Mesothelial cell of epicardium (in vitro differentiated cells): ENCODE data around the gene MRPL20. TPM values are rescaled to one million over a fixed set of nuclear protein-coding genes. Genes with fewer than 3 reads are reported as not detected.
A peak's percentile ranks its signal among the peaks of the same experiment; 100 is the strongest.

ENCODE experiments used
- DNase-seq, 2 experiments: peaks; one replicate each; pipeline ENCODE4 v3.0.0; 2021; ENCODE audit warnings: low spot score in 2 of 2; ENCODE audit not compliant: unreplicated experiment in 2 of 2
- H3K27ac Mint-ChIP-seq: 2 replicates; pipeline ENCODE4 v1.8.0; 2021; ENCODE audit warnings: mixed read lengths
- H3K27me3 Mint-ChIP-seq: 2 replicates; pipeline ENCODE4 v1.8.0; 2021; ENCODE audit warnings: low read depth, mixed read lengths
- H3K36me3 Mint-ChIP-seq: 2 replicates; pipeline ENCODE4 v1.8.0; 2021; ENCODE audit warnings: mixed read lengths
- H3K4me1 Mint-ChIP-seq: 2 replicates; pipeline ENCODE4 v1.8.0; 2021; ENCODE audit warnings: mixed read lengths
- H3K4me3 Mint-ChIP-seq: 2 replicates; pipeline ENCODE4 v1.8.0; 2021; ENCODE audit warnings: mild to moderate bottlenecking, moderate library complexity, mixed read lengths
- H3K9me3 Mint-ChIP-seq: 2 replicates; pipeline ENCODE4 v1.8.0; 2021; ENCODE audit warnings: mixed read lengths
- total RNA-seq: library from RNA; stranded (reverse); gene quantifications from 3 replicates; pipeline ENCODE4 v1.2.1, GENCODE V29; 2021
- TF ChIP-seq, protein P1 (sequence below): fragments of 200-600 bp; sonication (generic); IDR thresholded peaks from one replicate; pipeline ENCODE4 v1.5.0; 2021; ENCODE audit warnings: antibody characterized with exemption; ENCODE audit not compliant: unreplicated experiment

The MRPL20 gene
- total RNA-seq, 1 donor from 2014 or later: 94.7 TPM

DNA sequence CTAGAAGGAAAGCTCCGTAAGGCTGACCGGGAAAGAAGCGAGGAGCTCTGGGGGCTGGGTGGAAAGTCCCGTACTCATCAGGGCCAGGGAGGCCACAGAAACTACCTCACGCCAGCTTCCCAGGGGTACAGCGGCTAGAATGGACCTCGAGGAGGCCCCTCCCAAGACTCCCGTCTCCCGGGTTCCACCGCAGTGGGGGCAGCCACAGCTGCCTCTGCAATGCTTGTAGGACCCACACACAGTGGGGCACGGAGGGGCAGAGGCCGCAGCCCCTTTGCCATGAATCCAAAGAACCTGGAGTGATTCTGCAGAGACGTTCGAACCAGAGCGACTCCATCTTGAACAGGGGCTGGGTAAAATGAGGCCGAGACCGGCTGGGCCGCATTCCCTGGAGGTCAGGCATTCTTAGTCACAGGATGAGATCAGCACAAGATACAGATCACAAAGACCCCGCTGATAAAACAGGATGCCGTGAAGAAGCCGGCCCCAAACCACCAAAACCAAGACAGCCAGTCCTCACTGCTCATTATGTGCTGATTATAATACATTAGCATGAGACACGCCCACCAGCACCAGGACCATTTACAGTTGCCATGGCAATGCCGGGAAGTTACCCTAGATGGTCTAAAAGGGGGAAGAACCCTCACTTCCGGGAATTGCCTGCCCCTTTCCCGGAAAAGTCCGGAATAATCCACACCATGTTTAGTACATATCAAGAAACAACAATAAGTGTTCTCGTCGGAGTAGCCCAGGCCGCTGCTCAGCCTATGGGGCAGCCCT is 15.6 kb upstream of the MRPL20 start:
- H3K4me3 Mint-ChIP-seq: no peak overlapping the region
- H3K9me3 Mint-ChIP-seq: no peaks in the 10 kb centered on the region
- H3K27ac Mint-ChIP-seq: peak overlapping the region; percentile 96
- TF ChIP-seq, protein P1, sequence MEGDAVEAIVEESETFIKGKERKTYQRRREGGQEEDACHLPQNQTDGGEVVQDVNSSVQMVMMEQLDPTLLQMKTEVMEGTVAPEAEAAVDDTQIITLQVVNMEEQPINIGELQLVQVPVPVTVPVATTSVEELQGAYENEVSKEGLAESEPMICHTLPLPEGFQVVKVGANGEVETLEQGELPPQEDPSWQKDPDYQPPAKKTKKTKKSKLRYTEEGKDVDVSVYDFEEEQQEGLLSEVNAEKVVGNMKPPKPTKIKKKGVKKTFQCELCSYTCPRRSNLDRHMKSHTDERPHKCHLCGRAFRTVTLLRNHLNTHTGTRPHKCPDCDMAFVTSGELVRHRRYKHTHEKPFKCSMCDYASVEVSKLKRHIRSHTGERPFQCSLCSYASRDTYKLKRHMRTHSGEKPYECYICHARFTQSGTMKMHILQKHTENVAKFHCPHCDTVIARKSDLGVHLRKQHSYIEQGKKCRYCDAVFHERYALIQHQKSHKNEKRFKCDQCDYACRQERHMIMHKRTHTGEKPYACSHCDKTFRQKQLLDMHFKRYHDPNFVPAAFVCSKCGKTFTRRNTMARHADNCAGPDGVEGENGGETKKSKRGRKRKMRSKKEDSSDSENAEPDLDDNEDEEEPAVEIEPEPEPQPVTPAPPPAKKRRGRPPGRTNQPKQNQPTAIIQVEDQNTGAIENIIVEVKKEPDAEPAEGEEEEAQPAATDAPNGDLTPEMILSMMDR: no peak
- DNase-seq: peak in 1 of 2 experiments; percentile 50
- H3K36me3 Mint-ChIP-seq: no peaks in the 10 kb centered on the region
- peaks cover 39% of the 10 kb centered on the region for H3K4me1 Mint-ChIP-seq
- H3K27me3 Mint-ChIP-seq: no peaks in the 10 kb centered on the region

DNA sequence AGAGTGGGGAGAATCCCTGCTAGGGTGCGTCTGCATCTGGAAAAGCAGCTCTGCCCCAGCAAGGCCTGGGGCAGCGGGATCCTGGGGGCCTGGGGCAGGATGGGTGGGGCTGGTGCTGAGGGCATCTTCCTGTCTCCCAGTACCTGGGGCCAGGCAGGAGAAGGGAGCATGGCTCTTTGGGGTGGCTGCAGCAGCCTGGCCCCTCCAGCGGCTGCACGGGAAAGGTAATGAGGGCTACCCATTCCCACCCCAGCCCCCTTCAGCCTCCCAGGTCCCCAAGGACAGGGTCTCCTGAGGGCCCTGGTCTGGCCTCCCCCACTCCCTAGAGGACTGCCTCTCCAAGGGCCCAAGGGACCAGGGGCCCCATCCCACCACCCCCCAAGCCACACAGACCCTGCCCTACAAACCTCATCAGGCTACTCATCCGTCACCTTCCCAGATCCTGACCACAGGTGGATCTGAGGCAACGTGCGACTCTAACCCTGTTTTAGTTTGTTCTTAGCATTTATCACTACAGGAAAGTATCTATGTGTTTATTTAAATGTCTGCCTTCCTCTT is 14.9 kb upstream of the MRPL20 start:
- Mint-ChIP-seq H3K27ac (peak overlapping the region; percentile 96), H3K4me3 (no peak overlapping the region), H3K27me3 (no peaks in the 10 kb centered on the region), H3K4me1 (peaks cover 45% of the 10 kb centered on the region), H3K36me3 (no peaks in the 10 kb centered on the region), H3K9me3 (no peaks in the 10 kb centered on the region)
- TF ChIP-seq, protein P1: no peak
- no peak for DNase-seq

DNA sequence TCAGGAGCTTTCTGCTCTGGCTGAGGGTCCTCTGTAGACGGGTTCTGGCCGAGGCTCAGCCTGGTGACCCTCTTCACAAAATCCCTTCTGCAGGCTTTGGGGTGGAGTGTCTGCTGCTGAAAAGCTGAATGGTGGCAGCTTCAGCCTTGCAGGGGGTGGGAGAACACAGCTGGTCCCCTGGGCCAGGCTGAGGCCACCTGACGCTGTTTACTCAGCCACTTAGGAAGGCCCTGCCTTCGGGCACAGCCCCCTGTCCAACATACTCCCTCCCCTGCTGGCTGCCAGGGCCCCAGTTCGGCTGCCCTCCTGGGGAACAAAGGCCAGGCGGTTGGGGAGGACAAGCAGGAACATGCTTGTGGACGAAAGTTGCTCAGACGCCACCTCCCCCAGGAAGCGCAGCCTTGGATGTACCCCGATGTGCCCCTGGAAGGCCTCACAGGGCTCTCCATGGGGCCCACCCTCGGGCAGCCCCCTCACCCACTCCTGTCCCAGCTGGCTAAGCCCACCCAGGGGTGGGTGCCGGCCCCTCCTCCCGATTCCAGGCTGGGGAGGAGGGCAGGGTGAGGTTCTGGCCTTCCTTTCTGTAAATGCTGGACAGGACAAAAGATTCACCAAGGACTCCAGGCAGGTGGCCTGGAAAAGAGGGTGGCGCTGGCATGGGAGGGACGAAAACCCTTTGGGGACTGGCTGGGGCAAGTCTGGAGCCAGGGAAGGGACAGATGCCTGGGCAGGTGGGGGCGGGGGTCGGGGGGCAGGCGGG is 14.2 kb upstream of the MRPL20 start, which contains the start of gene ANKRD65:
TSS of gene ANKRD65 (minus strand) at position 130 of the 760 bp plus-strand sequence. CDS start 271 bp downstream, outside the sequence.
- DNase-seq: no peak
- Mint-ChIP-seq H3K27ac (peak within 1 kb of the TSS; percentile 96), H3K27me3 (no peaks in the 10 kb centered on the region), H3K4me1 (peaks cover 43% of the 10 kb centered on the region), H3K4me3 (peak within 1 kb of the TSS; percentile 49), H3K9me3 (no peaks in the 10 kb centered on the region), H3K36me3 (no peaks in the 10 kb centered on the region)
- TF ChIP-seq, protein P1: no peak

DNA sequence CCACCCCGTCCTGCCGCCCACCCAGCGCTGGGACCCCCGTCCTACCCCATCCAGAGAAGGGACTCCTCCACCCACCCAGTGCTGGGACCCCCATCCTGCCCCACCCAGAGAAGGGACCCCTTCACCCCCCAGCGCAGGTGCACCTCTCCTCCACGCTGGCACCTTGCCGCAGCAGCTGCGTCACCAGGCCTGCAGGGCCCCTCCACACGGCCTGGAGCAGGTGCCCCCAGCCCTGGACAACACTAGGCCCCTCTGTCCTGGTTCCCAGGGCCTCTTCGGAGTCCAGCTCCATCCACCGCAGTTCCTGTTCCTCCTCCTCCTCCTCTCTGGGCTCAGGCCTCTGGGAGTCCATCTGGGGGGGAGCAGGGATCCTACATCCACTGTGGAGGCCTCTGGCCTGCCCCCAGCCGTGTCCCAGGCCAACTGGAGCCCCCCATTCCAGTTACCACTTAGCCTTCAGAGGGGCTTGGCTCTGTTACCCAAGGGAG is 13.6 kb upstream of the MRPL20 start:
- no peaks in the 10 kb centered on the region for H3K27me3 Mint-ChIP-seq
- H3K36me3 Mint-ChIP-seq: no peaks in the 10 kb centered on the region
- peak overlapping the region; percentile 82 for H3K27ac Mint-ChIP-seq
- H3K4me1 Mint-ChIP-seq: peaks cover 39% of the 10 kb centered on the region
- peak overlapping the region; percentile 49 for H3K4me3 Mint-ChIP-seq
- H3K9me3 Mint-ChIP-seq: no peaks in the 10 kb centered on the region
- no peak for DNase-seq
- TF ChIP-seq, protein P1: no peak

DNA sequence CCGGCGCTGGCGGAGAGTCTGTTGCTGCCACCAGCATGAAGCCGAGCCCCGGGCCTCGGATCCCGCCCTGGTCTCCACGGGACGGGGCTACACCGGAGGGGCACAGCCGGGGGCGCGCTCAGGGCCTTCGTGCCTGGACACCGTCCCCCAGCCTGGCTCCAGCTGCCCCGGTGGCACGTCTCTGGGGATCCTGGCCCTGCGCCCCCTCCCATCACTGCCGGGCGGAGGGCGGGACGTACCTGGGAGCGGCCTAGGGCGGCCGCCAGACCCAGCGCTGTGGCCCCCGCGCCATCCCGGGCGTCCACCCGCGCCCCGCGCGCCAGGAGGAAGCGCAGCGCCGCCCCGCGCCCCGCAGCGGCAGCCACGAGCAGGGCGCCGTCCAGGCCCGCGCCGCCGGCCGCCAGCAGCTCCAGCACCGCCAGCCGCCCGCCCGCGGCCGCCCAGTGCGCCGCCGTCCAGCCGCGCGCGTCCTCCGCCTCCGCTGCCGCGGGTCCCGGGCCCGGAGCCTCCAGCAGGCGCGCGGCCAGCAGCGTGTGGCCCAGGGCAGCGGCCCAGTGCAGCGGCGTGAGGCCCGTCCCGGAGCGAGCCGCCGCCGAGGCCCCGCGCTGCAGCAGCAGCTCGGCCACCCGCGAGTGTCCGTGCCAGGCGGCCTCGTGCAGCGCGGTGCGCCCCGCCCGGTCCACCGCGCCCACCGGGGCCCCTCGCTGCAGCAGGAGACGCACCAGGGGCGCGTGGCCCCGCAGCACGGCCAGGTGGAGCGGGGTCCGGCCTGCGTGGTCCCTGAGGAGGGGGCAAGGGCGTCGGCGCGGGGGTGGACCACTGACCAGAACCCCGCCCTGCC is 12.9 kb upstream of the MRPL20 start:
- Mint-ChIP-seq H3K9me3 (no peaks in the 10 kb centered on the region), H3K4me1 (peaks cover 35% of the 10 kb centered on the region), H3K36me3 (no peaks in the 10 kb centered on the region), H3K27me3 (no peaks in the 10 kb centered on the region), H3K27ac (peak overlapping the region; percentile 60), H3K4me3 (no peak overlapping the region)
- TF ChIP-seq, protein P1: no peak
- no peak for DNase-seq
